Measurements from ENCODE around the gene ANXA2.
A peak's percentile ranks its signal among the peaks of the same experiment; 100 is the strongest.

Gene ANXA2

GRCh38 chr15:60372227-60372626 lies 25.6 kb downstream of the ANXA2 start:
- no peak for FAIRE-seq
- no peak for DNase-seq (ENCODE audit: insufficient read length, low spot score)

GRCh38 chr15:60371175-60372051 lies 26.4 kb downstream of the ANXA2 start:
- no peak for DNase-seq (ENCODE audit: insufficient read length, low spot score)
- no peak for FAIRE-seq

- FAIRE-seq (no peak), DNase-seq (ENCODE audit: insufficient read length, low spot score) (no peak)
Observed at GRCh38 chr15:60370869-60371136, 27.0 kb downstream of the ANXA2 start.

- DNase-seq (ENCODE audit: insufficient read length, low spot score), result no peak
- FAIRE-seq, result no peak
Observed at GRCh38 chr15:60370105-60370868, 27.5 kb downstream of the ANXA2 start.

- FAIRE-seq (no peak), DNase-seq (ENCODE audit: insufficient read length, low spot score) (no peak)
Observed at GRCh38 chr15:60369696-60370095, 28.1 kb downstream of the ANXA2 start.

- DNase-seq (ENCODE audit: insufficient read length, low spot score) (no peak), FAIRE-seq (no peak)
Observed at GRCh38 chr15:60364612-60364924, 33.2 kb downstream of the ANXA2 start.

GRCh38 chr15:60363903-60364611 lies 33.7 kb downstream of the ANXA2 start:
- FAIRE-seq (no peak), DNase-seq (ENCODE audit: insufficient read length, low spot score) (no peak)

GRCh38 chr15:60363087-60363549 lies 34.7 kb downstream of the ANXA2 start:
- DNase-seq (ENCODE audit: insufficient read length, low spot score), result no peak
- no peak for FAIRE-seq

GRCh38 chr15:60362321-60363086 lies 35.3 kb downstream of the ANXA2 start:
- FAIRE-seq (no peak), DNase-seq (ENCODE audit: insufficient read length, low spot score) (no peak)

- peak; percentile 83 for FAIRE-seq
Observed at GRCh38 chr15:60359738-60360137, 38.0 kb downstream of the ANXA2 start.

GRCh38 chr15:60358935-60359682 lies 38.7 kb downstream of the ANXA2 start:
- DNase-seq (ENCODE audit: insufficient read length, low spot score) (no peak), FAIRE-seq (no peak)

More at GRCh38 chr15:60359738-60360137, 38.0 kb downstream of the ANXA2 start:
- peak; percentile 38 for DNase-seq (ENCODE audit: insufficient read length, low spot score)

GRCh38 chr15:60356832-60357231 lies 41.0 kb downstream of the ANXA2 start:
- FAIRE-seq (no peak), DNase-seq (ENCODE audit: insufficient read length, low spot score) (no peak)

GRCh38 chr15:60355148-60355857 lies 42.5 kb downstream of the ANXA2 start:
- FAIRE-seq, result no peak
- no peak for DNase-seq (ENCODE audit: insufficient read length, low spot score)

GRCh38 chr15:60353245-60353920 lies 44.4 kb downstream of the ANXA2 start:
- FAIRE-seq, result no peak

GRCh38 chr15:60352525-60352924 lies 45.3 kb downstream of the ANXA2 start:
- FAIRE-seq (no peak), DNase-seq (ENCODE audit: insufficient read length, low spot score) (no peak)

More at GRCh38 chr15:60353245-60353920, 44.4 kb downstream of the ANXA2 start:
- no peak for DNase-seq (ENCODE audit: insufficient read length, low spot score)

GRCh38 chr15:60351066-60351465 lies 46.7 kb downstream of the ANXA2 start:
- no peak for DNase-seq (ENCODE audit: insufficient read length, low spot score)
- no peak for FAIRE-seq

GRCh38 chr15:60350108-60350507 lies 47.7 kb downstream of the ANXA2 start:
- DNase-seq (ENCODE audit: insufficient read length, low spot score), result no peak
- no peak for FAIRE-seq

GRCh38 chr15:60349589-60349988 lies 48.2 kb downstream of the ANXA2 start:
- FAIRE-seq, result no peak
- DNase-seq (ENCODE audit: insufficient read length, low spot score), result no peak

Measured in GM19239 (cell line).